ENCODE data around the gene SIPA1.

The SIPA1 gene

DNA sequence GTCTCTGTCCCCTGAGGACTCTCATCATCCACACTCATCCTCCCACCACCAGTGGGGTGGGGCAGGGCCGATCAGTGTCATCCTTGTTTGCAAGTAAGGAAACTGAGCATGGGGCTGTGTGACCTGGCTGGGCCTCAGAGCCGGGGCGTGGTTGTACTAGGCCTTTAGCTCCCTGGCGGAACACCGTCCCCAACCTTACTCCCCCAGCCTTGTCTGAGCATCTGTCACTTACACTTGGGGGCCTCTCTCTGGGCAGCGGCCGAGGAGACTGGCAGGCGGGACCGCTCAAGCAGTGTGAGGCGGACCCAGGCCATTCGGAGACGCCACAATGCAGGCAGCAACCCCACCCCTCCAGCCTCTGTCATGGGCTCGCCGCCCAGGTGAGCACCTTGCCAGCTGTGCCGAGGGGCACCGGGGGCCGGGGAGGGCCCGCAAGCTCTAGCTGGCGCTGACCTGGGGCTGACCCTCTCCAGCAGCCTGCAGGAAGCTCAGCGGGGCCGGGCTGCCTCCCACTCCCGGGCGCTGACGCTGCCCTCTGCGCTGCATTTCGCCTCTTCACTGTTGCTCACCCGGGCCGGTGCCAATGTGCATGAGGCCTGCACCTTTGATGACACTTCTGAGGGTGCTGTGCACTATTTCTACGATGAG lies 18.5 kb upstream of the SIPA1 start:
- DNase-seq (ENCODE audit: low spot score) (no peak), ATAC-seq (ENCODE audit: low read depth) (no peak)
- Histone ChIP-seq H3K36me3 (ENCODE audit: low read depth) (peaks cover 54% of the 10 kb centered on the region), H3K27me3 (ENCODE audit: insufficient read depth, poor library complexity, severe bottlenecking) (no peaks in the 10 kb centered on the region), H3K4me1 (ENCODE audit: insufficient read depth, poor library complexity, severe bottlenecking) (no peaks in the 10 kb centered on the region), H3K4me3 (ENCODE audit: severe bottlenecking) (no peak overlapping the region), H3K27ac (ENCODE audit: poor library complexity, severe bottlenecking) (no peak overlapping the region), H3K9me3 (ENCODE audit: severe bottlenecking) (no peaks in the 10 kb centered on the region)
- TF ChIP-seq, protein P1, sequence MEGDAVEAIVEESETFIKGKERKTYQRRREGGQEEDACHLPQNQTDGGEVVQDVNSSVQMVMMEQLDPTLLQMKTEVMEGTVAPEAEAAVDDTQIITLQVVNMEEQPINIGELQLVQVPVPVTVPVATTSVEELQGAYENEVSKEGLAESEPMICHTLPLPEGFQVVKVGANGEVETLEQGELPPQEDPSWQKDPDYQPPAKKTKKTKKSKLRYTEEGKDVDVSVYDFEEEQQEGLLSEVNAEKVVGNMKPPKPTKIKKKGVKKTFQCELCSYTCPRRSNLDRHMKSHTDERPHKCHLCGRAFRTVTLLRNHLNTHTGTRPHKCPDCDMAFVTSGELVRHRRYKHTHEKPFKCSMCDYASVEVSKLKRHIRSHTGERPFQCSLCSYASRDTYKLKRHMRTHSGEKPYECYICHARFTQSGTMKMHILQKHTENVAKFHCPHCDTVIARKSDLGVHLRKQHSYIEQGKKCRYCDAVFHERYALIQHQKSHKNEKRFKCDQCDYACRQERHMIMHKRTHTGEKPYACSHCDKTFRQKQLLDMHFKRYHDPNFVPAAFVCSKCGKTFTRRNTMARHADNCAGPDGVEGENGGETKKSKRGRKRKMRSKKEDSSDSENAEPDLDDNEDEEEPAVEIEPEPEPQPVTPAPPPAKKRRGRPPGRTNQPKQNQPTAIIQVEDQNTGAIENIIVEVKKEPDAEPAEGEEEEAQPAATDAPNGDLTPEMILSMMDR (IDR thresholded peaks at IDR 0.05; ENCODE audit: poor library complexity, severe bottlenecking), result no peak

DNA sequence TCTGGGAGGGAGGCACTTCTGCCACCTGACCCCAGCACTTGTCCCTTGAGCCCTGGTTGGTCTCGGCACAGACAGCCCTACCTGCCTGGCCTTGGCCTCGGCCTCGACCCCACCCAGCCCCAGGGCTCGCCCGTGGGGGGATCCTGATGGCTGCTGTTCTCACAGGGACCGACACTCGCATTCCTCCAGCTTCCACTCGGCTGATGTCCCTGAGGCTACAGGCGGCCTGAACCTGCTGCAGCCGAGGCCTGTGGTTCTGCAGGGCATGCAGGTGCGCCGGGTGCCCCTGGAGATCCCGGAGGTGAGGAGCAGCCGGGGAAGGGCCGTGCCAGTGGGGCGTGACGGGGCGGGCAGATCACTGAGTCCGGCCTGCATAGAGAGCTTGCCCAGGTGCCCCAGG lies 17.2 kb upstream of the SIPA1 start:
- DNase-seq (ENCODE audit: low spot score), result no peak

DNA sequence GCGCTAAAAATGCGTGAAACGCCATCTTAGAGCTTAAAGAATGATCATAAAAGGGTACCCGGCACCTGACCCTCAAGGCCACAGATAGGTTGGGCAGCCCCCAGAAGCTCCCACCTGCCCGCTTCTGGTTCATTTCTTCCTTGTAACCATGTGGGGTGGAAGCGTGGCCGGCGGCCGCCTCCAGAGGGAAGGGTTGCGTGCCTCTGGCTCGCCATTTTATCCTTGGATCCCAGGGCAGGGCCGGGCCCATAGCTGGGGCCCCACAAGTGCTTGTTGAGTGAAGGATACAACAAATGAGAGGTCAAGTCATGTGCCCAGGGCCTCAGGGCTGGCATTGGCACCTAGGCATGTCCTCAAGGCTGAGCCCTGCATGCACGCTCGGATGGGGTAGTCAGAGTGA lies 16.4 kb upstream of the SIPA1 start:
- H3K36me3 ChIP-seq (ENCODE audit: low read depth), result peaks cover 68% of the 10 kb centered on the region

More for the DNA sequence above, 17.2 kb upstream of the SIPA1 start:
- no peaks in the 10 kb centered on the region for H3K9me3 ChIP-seq (ENCODE audit: severe bottlenecking)
- H3K4me1 ChIP-seq (ENCODE audit: insufficient read depth, poor library complexity, severe bottlenecking), result no peaks in the 10 kb centered on the region
- H3K27ac ChIP-seq (ENCODE audit: poor library complexity, severe bottlenecking), result no peak overlapping the region
- no peak for ATAC-seq (ENCODE audit: low read depth)
- no peak overlapping the region for H3K4me3 ChIP-seq (ENCODE audit: severe bottlenecking)
- H3K36me3 ChIP-seq (ENCODE audit: low read depth), result peaks cover 61% of the 10 kb centered on the region
- TF ChIP-seq, protein P1 (IDR thresholded peaks at IDR 0.05; ENCODE audit: poor library complexity, severe bottlenecking), result no peak
- no peaks in the 10 kb centered on the region for H3K27me3 ChIP-seq (ENCODE audit: insufficient read depth, poor library complexity, severe bottlenecking)

DNA sequence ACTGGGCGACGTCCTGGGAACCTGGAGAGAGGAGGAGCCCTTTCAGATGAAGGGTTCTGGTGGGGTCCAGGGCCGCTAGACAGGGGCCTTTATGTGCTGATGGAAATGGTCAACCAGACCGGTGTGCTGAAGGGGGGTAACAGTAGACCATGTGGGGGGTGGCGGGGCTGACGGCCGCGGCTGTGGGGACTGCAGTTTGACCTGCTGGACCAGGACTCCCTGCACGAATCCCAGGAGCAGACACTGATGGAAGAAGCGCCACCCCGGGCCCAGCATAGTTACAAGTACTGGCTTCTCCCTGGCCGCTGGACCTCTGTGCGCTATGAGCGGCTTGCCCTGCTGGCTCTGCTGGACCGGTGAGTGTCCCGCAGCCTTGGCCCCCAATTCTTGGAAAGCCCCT lies 15.9 kb upstream of the SIPA1 start:
- peaks cover 74% of the 10 kb centered on the region for H3K36me3 ChIP-seq (ENCODE audit: low read depth)
- DNase-seq (ENCODE audit: low spot score) (no peak), ATAC-seq (ENCODE audit: low read depth) (no peak)
- H3K27ac ChIP-seq (ENCODE audit: poor library complexity, severe bottlenecking), result no peak overlapping the region
- H3K4me3 ChIP-seq (ENCODE audit: severe bottlenecking), result no peak overlapping the region
- TF ChIP-seq, protein P1 (IDR thresholded peaks at IDR 0.05; ENCODE audit: poor library complexity, severe bottlenecking), result no peak
- no peaks in the 10 kb centered on the region for H3K4me1 ChIP-seq (ENCODE audit: insufficient read depth, poor library complexity, severe bottlenecking)
- no peaks in the 10 kb centered on the region for H3K9me3 ChIP-seq (ENCODE audit: severe bottlenecking)
- H3K27me3 ChIP-seq (ENCODE audit: insufficient read depth, poor library complexity, severe bottlenecking), result no peaks in the 10 kb centered on the region

More for the DNA sequence above, 16.4 kb upstream of the SIPA1 start:
- DNase-seq (ENCODE audit: low spot score) (no peak), ATAC-seq (ENCODE audit: low read depth) (no peak)
- Histone ChIP-seq H3K9me3 (ENCODE audit: severe bottlenecking) (no peaks in the 10 kb centered on the region), H3K4me3 (ENCODE audit: severe bottlenecking) (no peak overlapping the region), H3K4me1 (ENCODE audit: insufficient read depth, poor library complexity, severe bottlenecking) (no peaks in the 10 kb centered on the region), H3K27me3 (ENCODE audit: insufficient read depth, poor library complexity, severe bottlenecking) (no peaks in the 10 kb centered on the region), H3K27ac (ENCODE audit: poor library complexity, severe bottlenecking) (no peak overlapping the region)
- TF ChIP-seq, protein P1 (IDR thresholded peaks at IDR 0.05; ENCODE audit: poor library complexity, severe bottlenecking), result no peak

DNA sequence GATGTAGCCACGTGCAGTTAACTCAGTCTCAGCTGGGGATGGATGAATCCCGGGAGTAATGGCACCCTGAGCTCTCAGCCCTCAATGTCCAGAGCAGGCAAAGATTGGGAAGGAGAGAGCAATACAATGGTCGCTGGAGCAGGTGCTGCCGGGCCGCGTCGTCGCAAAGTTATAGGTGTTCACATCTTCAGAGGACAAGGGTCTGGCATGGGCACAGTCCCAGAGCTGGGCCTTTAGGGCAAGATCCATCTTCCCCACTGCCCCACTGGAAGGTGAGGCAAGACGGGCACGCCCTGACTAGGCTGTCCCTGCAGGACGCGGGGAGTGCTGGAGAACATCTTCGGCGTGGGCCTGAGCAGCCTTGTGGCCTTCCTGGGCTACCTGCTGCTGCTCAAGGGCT lies 14.7 kb upstream of the SIPA1 start:
- DNase-seq (ENCODE audit: low spot score), result no peak
- TF ChIP-seq, protein P1 (IDR thresholded peaks at IDR 0.05; ENCODE audit: poor library complexity, severe bottlenecking), result no peak
- peaks cover 86% of the 10 kb centered on the region for H3K36me3 ChIP-seq (ENCODE audit: low read depth)
- no peaks in the 10 kb centered on the region for H3K9me3 ChIP-seq (ENCODE audit: severe bottlenecking)
- no peaks in the 10 kb centered on the region for H3K4me1 ChIP-seq (ENCODE audit: insufficient read depth, poor library complexity, severe bottlenecking)
- no peak overlapping the region for H3K27ac ChIP-seq (ENCODE audit: poor library complexity, severe bottlenecking)
- ATAC-seq (ENCODE audit: low read depth), result no peak
- H3K27me3 ChIP-seq (ENCODE audit: insufficient read depth, poor library complexity, severe bottlenecking), result no peaks in the 10 kb centered on the region
- H3K4me3 ChIP-seq (ENCODE audit: severe bottlenecking), result no peak overlapping the region

Measured in RWPE2 (cell line).